ENCODE data around the gene DUS1L.
"Not testable (repeated sequence)": the region's sequence is repeated elsewhere in the genome, so short reads cannot be mapped to it uniquely, and the experiment has no call there.

The DUS1L gene

DNA sequence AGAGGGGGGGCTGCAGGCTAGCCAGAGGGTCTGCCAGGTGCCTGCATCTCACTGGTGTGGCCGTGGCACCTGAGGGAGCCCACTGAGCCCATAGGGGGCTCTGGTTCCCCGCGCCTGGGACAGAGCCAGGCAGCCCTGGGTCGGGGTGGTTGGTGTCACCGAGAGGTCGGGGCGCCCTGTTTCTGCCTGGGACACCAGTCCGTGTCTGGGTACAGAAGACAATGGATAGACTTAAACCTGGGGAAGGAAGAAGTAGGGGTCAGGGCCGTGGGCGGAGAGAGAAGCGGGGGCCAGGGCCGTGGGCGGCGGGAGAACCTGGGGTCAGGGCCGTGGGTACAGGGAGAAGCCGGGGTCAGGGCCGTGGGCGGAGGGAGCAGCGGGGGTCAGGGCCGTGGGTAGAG, 17.0 kb downstream of the DUS1L start:
- no peak for DNase-seq (ENCODE audit: extremely low spot score, insufficient read length, low read depth)
- FAIRE-seq, result no peak

GRCh38 chr17:82047914-82048570, 17.6 kb downstream of the DUS1L start:
- DNase-seq (ENCODE audit: extremely low spot score, insufficient read length, low read depth) (no peak), FAIRE-seq (no peak)

GRCh38 chr17:82047379-82047778, 18.2 kb downstream of the DUS1L start:
- DNase-seq (ENCODE audit: extremely low spot score, insufficient read length, low read depth) (no peak), FAIRE-seq (no peak)

- FAIRE-seq, result no peak
These were observed 18.7 kb downstream of the DUS1L start for GRCh38 chr17:82046903-82047302.

GRCh38 chr17:82045936-82046484, 19.6 kb downstream of the DUS1L start:
- DNase-seq (ENCODE audit: extremely low spot score, insufficient read length, low read depth) (no peak), FAIRE-seq (no peak)

More at GRCh38 chr17:82046903-82047302, 18.7 kb downstream of the DUS1L start:
- no peak for DNase-seq (ENCODE audit: extremely low spot score, insufficient read length, low read depth)

DNA sequence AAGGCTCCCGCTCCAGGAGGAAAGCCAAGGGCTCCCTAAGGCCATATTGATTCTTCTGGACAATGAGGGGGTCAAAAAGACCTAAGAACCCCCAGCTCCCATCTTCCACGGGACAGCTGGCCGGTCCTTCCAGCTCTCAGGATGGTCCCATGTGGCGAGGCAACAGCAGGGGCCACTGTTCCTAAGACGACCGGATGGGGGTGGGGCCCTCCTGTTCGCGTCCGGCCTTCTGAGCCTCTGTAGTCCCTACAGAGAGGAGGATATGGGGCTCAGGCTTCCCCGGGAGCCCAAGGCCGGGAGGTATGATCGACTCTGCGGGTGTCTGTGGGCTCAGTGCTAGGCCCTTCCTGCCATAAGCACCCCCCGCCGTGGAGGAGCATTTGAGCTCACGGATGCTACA, 22.1 kb downstream of the DUS1L start:
- DNase-seq (ENCODE audit: extremely low spot score, insufficient read length, low read depth), result no peak
- FAIRE-seq, result no peak

DNA sequence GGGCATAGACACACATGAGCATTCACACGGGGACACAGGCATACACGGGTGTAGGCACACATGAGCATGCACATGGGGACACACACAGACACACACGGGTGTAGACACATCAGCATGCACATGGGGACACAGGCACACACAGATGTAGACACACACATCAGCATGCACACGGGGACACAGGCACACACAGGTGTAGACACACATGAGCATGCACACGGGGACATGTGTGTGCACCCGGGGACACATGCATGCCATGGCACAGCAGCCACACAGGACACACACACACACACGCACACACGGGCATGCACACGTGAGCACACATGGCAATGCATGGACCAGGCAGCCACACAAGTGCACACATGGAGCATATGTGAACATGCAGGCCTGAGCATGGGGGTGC, 23.0 kb downstream of the DUS1L start:
- DNase-seq (ENCODE audit: extremely low spot score, insufficient read length, low read depth), result no peak
- no peak for FAIRE-seq

GRCh38 chr17:82041144-82041814, 24.3 kb downstream of the DUS1L start:
- DNase-seq (ENCODE audit: extremely low spot score, insufficient read length, low read depth), result no peak
- FAIRE-seq, result no peak

GRCh38 chr17:82039695-82040299, 25.8 kb downstream of the DUS1L start:
- DNase-seq (ENCODE audit: extremely low spot score, insufficient read length, low read depth), result no peak
- no peak for FAIRE-seq

DNA sequence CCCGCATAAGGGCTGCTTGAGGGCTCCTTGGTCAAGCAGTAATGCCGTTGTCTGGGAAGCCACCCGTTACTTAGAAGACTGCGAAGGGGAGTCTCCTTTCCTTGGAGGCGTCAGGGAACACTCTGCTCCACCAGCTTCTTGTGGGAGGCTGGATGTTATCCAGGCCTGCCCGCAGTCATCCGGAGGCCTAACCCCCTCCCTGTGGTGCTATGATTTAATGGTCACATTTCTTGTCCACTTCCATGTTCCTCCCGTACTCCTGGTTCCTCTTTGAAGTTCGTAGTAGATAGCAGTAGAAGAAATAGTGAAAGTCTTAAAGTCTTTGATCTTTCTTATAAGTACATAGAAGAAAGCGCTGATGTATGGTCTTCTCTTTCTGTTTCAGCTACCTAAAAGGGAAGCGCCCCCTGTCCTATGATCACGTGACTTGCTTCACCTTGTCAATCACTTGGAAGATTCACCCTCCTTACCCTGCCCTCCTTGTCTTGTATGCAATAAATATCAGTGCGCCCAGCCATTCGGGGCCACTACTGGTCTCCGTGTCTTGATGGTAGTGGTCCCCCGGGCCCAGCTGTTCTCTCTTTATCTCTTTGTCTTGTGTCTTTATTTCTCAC, 26.7 kb downstream of the DUS1L start:
- FAIRE-seq; DNase-seq (ENCODE audit: extremely low spot score, insufficient read length, low read depth): not testable (repeated sequence)

DNA sequence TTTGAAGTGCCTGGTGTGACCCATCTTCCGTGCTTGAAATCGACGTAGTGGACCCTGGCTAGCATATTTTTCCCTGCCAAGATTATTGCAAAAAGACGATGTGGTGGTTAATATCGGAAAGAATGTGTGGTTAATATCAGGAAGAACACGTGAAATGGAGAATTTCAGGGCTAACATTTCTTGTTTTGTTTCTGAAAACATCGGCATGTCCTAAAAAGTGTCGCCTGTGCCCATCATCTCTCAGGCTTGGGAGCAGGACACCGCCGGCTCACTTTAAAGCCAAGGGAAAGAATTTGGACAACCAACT, 27.8 kb downstream of the DUS1L start:
- no peak for DNase-seq (ENCODE audit: extremely low spot score, insufficient read length, low read depth)
- no peak for FAIRE-seq

GRCh38 chr17:82037092-82037888, 28.3 kb downstream of the DUS1L start, which contains the start of gene DCXR:
Gene DCXR (minus strand): TSS chr17:82037697. CDS start chr17:82037682, 15 bp downstream.
- FAIRE-seq, result peak; percentile 95
- DNase-seq (ENCODE audit: extremely low spot score, insufficient read length, low read depth), result peak; percentile 94

GRCh38 chr17:82036634-82037091, 28.9 kb downstream of the DUS1L start:
- FAIRE-seq, result no peak

DNA sequence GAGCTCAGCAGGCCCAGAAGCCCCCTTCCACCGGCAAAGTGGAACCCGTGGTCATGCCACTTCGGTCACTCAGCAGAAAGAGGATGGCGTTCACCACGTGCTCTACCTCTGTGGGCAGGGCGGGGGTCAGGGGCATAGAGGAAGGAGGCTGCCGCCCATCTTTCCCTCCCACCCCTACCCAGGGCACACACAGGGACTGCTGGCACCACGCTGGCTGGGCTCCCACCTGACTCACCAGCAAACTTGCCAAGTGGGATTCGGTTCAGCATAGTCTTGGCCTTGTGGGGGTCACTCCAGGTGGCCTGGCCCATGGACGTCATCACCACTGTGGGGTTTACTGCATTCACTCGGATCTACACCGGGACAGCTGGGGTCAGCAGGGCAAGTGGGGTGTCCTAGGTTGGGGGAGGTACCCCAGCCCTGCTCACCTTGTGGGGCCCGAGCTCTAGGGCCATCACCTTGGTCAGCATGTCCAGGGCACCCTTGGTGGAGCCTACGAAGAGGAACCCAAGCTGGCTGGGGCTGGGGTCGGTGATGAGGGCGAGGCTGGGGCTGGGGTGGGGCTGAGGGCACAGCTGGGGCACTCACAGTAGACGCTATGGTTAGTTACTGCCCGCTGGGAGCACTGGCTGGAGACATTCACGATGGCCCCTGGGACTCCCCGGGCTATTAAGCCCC, 29.5 kb downstream of the DUS1L start:
- no peak for DNase-seq (ENCODE audit: extremely low spot score, insufficient read length, low read depth)
- FAIRE-seq, result no peak

More at GRCh38 chr17:82036634-82037091, 28.9 kb downstream of the DUS1L start:
- no peak for DNase-seq (ENCODE audit: extremely low spot score, insufficient read length, low read depth)

- no peak for FAIRE-seq
- no peak for DNase-seq (ENCODE audit: extremely low spot score, insufficient read length, low read depth)
These were observed 30.1 kb downstream of the DUS1L start for GRCh38 chr17:82035488-82035887.

- FAIRE-seq, result no peak
These were observed 31.1 kb downstream of the DUS1L start for GRCh38 chr17:82034371-82035011.

GRCh38 chr17:82033359-82034085, 32.1 kb downstream of the DUS1L start:
- DNase-seq (ENCODE audit: extremely low spot score, insufficient read length, low read depth) (no peak), FAIRE-seq (no peak)

More at GRCh38 chr17:82034371-82035011, 31.1 kb downstream of the DUS1L start:
- no peak for DNase-seq (ENCODE audit: extremely low spot score, insufficient read length, low read depth)

All from GM18507 (cell line).